Measurements from ENCODE around the gene MORF4L2. TPM values are rescaled to one million over a fixed set of nuclear protein-coding genes. Genes with fewer than 3 reads are reported as not detected.

MORF4L2 gene
- total and polyA plus RNA-seq, 9 of the 15 experiments (the other 6 are each of a cell fraction or from before 2014, with no cell fraction given), result 324 to 781 (median 420) TPM

- 0 out of 2 replicates have a peak, but pooled peaks have one; percentile 4 for TF ChIP-seq MGA (IDR thresholded peaks at IDR 0.05)
- no peak for TF ChIP-seq MCM2 (IDR thresholded peaks at IDR 0.05; ENCODE audit: low read depth)
- peak; percentile 55 for TF ChIP-seq TFE3 (CRISPR knock-in tag; IDR thresholded peaks at IDR 0.05)
- 0 out of 2 replicates have a peak, but pooled peaks have one; percentile 1 for TF ChIP-seq ZFX (CRISPR knock-in tag; IDR thresholded peaks at IDR 0.05)
- TF ChIP-seq ZBTB7A (IDR thresholded peaks at IDR 0.05; ENCODE audit: borderline replicate concordance, control insufficient read depth, low read depth, low read length), result no peak
- TF ChIP-seq SFPQ (IDR thresholded peaks at IDR 0.05; ENCODE audit: low read depth, low read length), result no peak
- no peak for TF ChIP-seq ZNF12 (CRISPR knock-in tag; IDR thresholded peaks at IDR 0.05)
These were observed 57.8 kb downstream of the MORF4L2 start, which contains the start of gene TCEAL1 (continued) for GRCh38 chrX:103628386-103629317.

Data from K562 (cell line).